GM21737 (cell line): Measurements from ENCODE around the gene SFXN1.

Experiments
- ATAC-seq: cut with Tn5 transposase; IDR thresholded peaks from one replicate; pipeline ENCODE4 v1.9.1; 2021; ENCODE audit warnings: mild to moderate bottlenecking, moderate library complexity; ENCODE audit not compliant: unreplicated experiment

SFXN1 gene

DNA sequence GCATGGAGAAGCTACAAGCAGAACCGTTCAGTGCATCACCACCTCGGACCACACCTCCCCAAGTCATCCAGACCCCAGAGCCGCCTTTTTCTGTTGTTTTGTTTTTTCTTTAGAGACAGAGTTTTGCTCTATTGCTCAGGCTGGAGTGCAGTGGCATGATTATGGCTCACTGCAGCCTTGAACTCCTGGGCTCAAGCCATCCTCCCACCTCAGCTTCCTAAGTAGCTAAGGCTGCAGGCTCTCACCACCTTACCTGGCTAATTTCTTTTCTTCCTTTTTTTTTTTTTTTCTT is 13.5 kb upstream of the SFXN1 start:
- no peak for ATAC-seq

DNA sequence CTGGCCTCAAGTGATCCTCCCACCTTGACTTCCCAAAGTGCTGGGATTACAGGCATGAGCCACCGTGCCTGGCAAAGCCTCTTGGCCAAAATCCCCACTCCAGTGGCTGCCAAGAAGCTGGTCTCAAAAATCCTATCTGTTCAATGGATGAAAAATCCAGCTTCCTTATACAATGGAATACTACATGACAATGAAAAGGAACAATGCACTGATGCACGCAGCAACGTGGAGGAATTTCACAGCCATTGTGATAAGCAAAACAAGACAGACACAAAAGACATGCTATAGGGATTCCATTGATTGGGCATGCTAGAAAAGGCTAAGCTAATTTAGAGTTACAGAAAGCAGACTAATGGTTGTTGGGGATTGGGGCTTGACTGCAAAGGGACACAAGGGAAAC is 13.1 kb upstream of the SFXN1 start:
- no peak for ATAC-seq

DNA sequence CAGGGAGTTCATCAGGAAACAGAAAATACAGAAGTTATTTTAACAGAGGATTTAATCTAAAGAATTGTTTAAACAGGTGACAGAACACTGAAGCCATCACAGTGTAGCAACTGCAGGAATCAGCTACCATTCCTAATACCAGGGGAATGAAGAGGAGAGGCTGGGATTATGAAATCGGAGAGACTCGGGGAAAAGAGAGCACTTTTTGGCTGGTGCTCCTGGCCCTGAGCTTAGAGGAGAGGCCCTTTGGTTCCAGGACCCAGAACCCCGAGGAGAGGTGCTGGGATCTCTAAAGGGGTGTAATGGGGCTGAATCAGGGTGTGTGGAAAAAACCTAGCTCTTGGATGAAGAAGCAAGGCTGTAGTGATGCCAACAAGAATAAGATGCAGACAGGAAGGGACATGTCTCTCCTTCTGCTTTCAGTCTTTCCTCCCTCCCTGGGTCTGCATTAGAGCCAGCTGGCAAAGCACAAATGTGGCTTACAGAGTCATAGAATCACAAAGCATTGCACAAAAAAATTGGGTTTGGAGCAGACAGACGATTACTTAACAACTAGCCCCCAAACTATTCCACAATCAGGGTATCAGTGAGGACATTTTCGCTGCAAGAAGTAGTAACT is 11.6 kb upstream of the SFXN1 start:
- ATAC-seq = no peak

DNA sequence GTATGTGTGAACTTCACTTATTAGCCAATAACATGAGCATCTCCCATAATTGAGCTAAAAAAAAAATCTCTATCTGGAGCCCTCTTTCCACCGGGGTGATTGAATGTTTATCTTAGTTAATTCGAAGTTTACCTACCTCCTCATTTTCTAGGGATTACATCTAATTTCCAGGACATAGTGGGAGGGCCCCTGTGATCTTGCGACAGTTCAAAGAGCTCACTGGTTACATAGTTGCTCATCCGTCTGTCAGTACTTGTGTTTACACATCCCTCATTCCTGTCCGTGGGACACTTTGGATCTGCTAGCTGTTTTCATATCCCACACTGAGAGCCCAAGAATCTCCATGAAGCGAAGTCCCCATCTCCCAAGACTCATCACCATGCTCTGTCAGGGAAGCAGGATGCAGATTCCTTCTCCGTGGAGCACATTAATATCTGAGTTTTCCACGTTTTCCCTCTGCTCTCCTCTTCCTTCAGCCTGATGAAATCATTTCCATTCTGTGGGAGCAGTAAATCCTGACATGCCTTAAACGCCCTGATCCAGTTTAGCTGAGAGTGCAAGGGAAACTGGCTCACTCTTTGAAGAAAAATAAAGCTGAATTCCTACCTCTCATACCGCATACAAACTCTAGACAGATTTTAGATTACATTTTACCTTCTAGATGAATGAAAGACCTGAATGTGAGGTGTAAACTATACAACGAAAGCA is 10.2 kb upstream of the SFXN1 start:
- no peak for ATAC-seq

DNA sequence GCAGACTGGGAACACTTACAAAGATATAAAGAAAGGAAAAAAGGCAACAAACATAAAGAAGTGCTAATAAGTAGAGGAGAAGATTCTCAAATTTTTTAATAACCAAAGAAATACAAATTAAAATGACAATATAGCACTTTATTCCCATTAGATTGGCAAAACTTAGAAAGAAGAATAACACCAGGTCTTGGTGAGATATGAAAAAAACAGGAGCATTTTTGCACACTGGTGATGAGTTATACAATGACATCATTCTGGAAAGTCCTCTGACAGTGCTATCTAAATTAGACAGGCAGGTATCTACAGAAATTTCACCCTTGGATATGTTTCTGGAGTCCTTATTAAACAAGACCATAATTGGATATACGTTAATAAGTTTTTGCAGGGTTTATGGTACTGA is 9.5 kb upstream of the SFXN1 start:
- no peak for ATAC-seq

DNA sequence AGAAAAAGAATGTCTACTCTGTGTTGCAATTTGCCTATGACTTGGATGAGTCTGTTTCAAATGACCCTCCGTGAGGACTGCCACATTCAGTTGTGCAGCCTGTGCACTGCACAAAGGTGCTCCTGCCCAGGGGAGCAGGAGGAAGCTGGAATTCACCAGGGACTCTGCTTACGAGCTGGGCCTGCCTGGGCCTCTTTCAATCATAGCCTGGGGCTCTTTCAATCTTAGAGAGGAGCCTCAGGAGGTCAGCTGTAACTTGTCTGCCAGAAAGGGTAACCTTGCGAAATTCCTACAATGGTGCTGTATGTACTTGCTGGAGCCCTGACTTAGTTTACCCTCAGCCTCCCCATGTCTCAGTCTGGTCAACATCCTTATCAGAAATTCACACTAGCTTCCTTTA is 8.4 kb upstream of the SFXN1 start:
- ATAC-seq = no peak

DNA sequence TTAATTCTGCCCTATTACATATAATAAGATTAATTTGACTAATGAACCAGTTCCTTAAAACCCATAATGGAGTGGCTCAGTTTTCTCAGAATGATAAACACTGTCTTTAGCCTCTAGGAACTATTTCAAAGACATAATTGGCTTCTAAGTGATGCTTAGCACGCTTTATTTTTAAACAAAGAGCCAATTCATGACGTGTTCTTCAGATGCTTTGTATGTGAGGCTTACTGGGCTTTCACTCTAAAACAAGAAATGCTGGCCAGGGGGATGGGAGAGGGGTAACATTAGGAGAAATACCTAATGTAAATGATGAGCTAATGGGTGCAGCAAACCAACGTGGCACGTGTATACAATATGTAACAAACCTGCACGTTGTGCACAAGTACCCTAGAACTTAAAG is 7.6 kb upstream of the SFXN1 start:
- ATAC-seq = no peak

DNA sequence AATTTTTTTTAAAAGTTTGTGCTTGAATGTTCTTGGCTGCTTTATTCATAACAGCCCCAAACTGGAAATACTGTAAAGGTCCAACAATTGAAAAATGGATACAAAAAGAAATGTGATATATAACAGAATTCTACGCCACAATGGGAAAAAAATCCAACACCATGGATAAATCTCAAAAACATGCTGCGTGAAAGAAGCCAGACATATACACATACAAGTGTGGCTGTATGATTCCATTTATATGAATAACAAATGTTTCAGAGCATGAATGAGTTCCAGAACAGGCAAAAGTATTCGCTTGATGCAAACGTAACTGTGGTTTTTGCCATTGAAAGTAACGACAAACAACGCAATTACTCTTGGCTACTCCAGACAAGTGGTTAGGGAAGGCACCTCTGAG is 7.2 kb upstream of the SFXN1 start:
- ATAC-seq = no peak

DNA sequence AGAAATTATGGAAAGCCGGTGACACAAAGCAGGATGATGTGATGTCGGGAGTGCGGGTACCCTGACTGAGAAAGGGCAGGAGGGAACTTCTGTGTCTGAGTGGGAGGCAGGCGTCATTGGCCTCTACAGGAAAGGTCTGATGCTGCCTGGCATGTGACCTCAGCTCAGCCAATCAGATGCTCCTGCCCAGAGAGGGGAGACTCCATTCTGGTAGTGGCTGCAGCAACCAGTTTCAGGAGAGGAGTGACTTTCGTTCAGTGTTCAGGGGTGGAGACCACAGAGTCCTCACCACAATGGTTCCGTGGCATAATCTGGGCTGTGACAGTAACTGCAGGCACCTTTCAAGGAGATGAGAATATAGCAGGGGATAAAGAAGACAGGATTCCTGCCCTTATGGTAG is 6.7 kb upstream of the SFXN1 start:
- no peak for ATAC-seq

DNA sequence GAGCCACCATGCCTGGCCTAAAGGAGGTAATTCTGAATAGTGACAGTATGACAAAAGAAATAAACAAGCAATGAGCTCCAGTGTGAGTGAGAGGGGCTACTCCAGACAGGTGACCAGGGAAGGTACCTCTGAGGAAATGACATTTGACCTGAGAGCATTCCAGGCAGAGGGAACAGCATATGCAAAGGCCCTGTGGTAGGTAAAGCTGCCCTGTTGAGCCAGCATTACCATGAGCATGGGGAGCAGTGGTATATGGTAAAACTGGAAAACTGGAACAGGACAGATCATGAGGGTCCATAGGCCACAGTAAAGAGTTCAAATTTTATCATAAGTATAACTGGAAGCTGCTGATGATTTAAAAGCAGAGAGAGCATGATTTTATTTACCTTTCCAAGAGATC is 6.0 kb upstream of the SFXN1 start:
- ATAC-seq = no peak

DNA sequence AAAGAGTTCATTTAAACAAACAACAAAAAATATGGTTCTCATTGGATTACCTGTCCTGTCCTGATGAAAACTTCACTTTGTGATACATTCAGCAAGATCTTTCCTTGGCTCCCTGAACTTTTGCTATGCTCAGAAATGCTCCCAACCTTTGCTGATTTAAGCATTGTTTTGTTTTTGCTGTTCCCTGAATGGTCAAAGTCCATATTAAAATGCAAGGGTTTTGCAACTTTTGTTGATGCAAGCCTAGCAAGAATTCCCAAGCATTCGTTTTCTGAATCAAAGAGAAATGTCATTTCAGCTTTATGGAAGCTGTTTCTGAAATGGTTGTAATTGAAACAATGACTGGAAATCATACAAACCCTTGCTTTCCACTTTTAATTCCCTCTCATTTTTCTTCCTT is 3.1 kb upstream of the SFXN1 start:
- ATAC-seq = no peak

DNA sequence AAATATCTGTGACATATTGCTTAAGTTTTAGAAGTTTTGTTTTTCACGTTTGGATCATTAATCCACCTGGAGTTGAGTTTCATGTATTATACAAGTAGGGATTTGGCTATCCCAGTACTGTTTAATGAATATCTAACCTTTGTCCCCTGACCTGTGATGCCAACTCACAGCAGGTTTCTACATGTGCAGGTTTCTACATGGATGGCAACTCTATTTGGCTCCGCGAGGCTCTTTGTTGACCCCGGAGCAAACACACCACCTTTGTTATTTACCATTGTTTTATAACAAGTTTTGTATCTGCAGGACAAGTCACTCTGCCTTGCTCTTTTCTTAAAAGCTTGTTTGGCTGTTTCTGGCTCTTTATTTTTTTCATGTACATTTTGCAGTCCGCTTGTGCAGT is 920 bp upstream of the SFXN1 start:
- ATAC-seq = no peak

DNA sequence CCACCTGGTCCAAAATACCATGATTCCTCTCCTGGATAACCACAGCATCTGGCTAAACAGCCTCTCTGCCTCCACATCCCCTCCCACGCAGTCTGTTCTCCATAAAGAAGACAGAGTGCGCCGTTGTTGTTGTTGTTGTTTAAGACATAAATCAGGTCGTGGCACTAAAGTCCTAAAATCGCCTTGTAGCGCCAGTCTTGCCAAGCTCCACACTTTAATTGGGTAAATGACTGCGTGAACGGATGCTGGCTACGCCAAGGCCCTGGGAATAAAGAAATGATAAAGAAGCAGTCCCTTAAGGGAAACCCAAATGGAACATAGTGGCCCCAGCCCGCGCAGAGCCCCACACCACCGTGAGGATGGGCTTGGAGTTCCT is 364 bp upstream of the SFXN1 start:
- no peak for ATAC-seq

DNA sequence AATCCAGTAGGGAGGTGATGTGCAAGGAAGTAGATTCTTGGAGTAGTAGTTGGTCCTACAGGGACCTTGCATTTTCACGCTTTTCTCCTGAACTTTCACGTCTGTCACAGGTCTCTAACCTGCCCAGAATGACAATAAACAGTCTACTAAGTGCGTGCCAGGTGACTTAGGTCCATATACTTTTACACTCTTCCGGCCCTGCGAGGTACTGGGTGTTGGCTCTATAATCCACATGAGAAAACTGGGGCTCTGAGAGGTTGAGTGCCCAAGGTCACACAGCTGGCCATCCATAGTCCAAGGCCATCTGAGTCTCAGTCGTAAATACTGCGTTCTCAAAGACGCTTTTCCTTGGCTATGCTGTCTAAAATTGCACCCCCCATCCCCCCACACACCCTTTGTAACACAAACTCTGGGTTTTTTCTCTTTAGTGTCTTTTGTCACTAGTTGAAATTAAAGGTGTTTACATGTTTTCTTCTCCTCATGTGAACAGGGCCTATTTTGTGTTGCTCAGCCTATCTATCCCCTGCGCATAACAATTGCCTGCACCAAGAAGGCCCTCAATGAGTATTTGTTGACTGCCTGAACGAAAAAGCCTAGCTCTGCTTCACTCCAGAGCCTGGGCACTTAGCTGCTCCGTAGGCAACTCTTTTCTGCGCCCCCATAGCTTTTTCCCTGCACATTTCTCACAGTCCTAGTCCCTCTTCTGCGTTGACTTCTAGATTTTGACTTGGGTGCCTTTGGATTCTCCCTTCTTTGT is 943 bp downstream of the SFXN1 start:
- ATAC-seq = no peak

DNA sequence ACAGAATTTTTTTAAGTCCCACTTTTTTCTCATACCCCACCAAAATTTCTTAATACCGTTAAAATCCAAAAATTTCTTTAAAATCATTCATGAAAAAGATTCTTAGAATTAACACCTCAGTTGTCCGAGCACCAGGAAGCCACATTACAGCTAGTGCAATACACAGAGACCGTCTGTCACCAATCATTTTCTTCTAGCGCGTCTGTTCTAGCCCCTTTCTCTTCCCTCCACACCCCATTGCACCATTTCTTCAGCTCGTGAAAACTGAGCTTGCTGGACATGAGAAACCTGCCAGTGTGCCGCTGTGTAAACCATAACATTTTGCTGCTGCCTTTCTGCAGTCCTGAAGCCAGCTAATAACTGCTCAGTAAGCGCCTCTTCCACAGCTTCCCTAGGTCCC is 5.0 kb downstream of the SFXN1 start:
- no peak for ATAC-seq

DNA sequence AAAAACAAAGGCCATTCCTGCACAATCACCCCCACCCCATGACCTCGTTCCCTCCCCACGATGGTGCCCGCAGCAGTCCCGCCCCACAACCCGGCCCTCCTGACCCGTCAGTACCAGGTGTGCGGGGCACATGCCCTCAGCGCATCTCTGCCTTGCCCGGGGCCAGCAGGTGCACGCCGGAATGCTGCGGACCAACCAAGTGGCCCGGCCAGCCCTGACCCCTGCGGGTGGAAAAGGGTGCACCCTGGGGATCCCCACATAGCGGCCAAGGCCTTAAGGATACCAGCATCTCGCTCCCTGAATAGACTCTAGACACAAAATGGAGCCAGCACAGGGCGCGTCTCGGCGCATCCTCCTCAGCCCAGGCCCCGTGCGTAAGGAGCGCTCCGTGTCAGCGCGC is 6.0 kb downstream of the SFXN1 start:
- no peak for ATAC-seq

DNA sequence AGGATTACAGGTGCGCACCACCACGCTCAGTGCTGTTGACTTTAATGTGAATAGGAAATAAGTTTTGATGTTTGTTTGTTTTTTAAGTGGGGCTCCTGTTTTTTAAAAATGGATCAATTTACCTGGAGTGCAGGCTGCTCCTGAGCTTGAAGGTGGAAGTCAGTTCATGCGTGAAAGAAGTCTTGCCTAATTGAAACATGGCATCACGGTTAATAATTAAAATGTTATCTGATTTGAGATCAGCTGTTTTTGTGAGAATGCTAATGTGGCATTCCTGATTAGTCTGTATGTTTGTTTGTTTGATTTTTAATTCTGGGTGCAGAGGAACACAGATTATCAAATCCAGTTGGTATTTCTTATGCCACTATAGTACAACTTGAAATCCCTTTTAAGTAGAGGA is 6.5 kb downstream of the SFXN1 start:
- no peak for ATAC-seq

DNA sequence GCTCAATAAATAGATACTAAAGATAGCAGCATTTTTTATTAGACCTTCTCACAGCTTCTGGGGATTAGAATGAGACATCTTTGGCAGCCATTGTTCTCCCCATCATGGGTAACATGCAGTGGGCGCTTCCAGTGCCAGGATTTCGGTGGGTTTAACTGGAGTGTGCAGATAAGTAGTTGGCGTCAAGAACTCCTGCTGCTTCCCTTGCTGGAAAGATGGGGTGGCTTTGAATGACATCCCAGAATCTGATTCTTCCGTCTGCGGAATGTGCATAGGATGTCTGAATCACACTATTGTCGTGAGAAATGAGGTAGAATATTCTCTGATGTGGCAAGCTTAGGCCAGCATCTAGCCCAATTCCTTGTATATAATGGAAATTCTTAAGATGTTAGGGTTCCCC is 7.3 kb downstream of the SFXN1 start:
- ATAC-seq = no peak

DNA sequence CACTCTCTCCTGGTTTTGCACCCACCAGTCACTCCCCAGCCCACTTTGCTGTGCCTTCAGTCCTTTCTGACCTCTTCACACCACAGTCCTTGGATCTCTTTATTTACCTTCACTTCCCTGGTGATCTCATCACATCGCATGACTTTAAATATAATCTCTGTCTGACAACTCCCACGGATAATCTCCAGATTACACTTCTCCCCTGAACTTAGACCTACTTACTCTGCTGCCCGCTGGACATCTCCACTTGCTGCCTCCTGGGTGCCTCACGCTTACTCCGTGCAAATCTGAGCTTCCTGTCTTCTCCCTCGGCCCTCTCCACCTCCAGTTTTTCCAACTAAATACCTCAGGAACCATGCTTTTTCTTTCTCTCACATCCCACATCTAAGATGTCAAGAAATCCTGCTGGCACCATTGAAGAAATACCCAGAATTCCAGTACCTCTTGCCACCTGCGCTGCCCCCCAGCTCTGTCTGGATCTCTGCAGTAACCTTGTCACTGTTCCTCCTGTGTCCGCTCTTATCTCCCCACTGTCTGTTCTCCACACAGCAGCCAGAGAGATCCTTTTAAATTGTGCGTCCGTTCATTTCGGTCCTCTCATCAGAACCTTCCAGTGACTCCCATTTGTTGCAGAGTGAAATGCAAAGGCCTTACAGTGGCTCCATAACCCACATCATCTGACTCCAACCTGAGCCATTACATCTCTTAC is 9.3 kb downstream of the SFXN1 start:
- ATAC-seq = no peak

DNA sequence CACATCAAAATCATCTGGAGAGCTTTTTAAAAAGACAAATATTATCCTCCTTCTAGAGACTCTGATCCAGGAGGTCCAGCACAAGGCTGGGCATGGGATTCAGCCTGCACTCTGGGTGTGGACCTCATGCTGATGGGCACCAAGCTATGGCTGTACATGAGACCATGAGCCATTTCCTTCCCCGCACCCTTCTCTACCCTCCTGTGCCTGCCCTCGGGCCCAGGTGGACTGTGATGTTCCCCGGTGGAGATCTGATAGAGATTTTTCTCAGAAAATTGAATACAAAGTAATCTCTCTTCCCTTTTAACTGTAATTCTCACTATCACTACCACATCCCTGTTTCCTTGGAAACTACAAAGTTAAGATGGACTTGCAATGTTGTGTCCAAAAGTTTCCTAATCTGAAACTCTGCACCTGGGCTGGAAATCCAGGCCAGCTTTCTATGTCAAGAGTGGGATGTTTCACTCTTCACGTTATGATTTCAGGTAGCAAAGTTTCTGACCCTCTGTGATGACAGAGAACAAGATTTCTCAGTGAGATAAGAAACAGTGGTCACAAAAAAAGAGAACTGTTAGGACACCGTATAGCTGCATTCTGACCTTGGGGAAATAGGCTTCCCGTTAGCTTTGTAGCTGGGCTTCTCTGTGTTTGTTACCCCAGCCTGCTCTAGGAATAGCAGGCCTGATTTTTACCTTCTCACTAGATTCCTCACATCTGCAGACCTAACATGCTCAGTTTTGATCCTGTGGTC is 11.5 kb downstream of the SFXN1 start:
- ATAC-seq = no peak

DNA sequence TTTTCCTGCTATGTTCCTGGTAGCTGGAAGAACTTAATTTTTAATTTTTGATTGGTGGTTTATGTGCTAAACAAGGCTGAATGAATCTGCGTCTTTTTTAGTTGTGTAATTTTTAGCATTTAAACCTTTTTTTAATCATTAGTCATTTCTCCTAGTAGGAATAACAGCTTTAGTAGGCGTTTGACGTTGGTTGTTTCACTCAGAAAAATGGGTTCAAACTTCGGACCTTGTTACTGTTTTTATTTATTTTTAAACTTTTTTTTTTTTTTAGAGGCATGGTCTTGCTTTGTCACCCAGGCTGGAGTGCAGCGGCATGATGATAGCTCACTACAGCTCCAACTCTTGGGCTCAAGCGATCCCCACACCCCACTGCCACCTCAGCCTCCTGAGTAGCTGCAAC is 12.9 kb downstream of the SFXN1 start:
- ATAC-seq = no peak
